WTC11 (cell line): ENCODE data around the gene FBXL7. TPM values are rescaled to one million over a fixed set of nuclear protein-coding genes. Genes with fewer than 3 reads are reported as not detected.

Source experiments
- ATAC-seq: fragments of 200-7000 bp; cut with Tn5 transposase; 2 replicates; pipeline ENCODE4 v1.10.0; 2021; ENCODE audit warnings: mild to moderate bottlenecking, moderate library complexity
- CTCF ChIA-PET: fragments of 300-600 bp; sonication (Branson Sonifier 250); formaldehyde crosslinking; loops from one replicate; lab custom pipeline; 2021; ENCODE audit warnings: antibody characterized with exemption; lab: Charles Lee
- POLR2A ChIA-PET: fragments of 350-600 bp; sonication (Branson Sonifier 250); formaldehyde crosslinking; loops from one replicate; lab custom pipeline; 2021; ENCODE audit warnings: antibody characterized with exemption; lab: Charles Lee
- DNase-seq: peaks from one replicate; pipeline ENCODE4 v3.0.0; 2021; ENCODE audit warnings: low spot score
- H3K27ac Mint-ChIP-seq: 2 replicates; pipeline ENCODE4 v1.8.0; 2021; ENCODE audit warnings: mixed read lengths
- H3K27me3 Mint-ChIP-seq: 2 replicates; pipeline ENCODE4 v1.8.0; 2021; ENCODE audit warnings: low read depth, mild to moderate bottlenecking, moderate library complexity, mixed read lengths
- H3K36me3 Mint-ChIP-seq: 2 replicates; pipeline ENCODE4 v1.8.0; 2021; ENCODE audit warnings: mixed read lengths
- H3K4me1 Mint-ChIP-seq: 2 replicates; pipeline ENCODE4 v1.8.0; 2022; ENCODE audit warnings: mixed read lengths
- H3K4me3 Mint-ChIP-seq: 2 replicates; pipeline ENCODE4 v1.8.0; 2021; ENCODE audit warnings: mild to moderate bottlenecking, moderate library complexity, mixed read lengths
- H3K9me3 Mint-ChIP-seq: 2 replicates; pipeline ENCODE4 v1.8.0; 2021; ENCODE audit warnings: mixed read lengths
- AFF4 ChIP-seq: sonication (generic); formaldehyde crosslinking; IDR thresholded peaks from 2 replicates; pipeline ENCODE4 v1.8.1; 2023; ENCODE audit warnings: mild to moderate bottlenecking, missing genetic modification reagents, borderline replicate concordance
- CDX4 ChIP-seq: fragments of 250-450 bp; sonication (Bioruptor Pico); IDR thresholded peaks from 2 replicates; pipeline ENCODE4 v1.9.0; 2021; ENCODE audit warnings: moderate library complexity, mild to moderate bottlenecking, inconsistent platforms, borderline replicate concordance
- ELF4 ChIP-seq: sonication (generic); formaldehyde crosslinking; IDR thresholded peaks from 2 replicates; pipeline ENCODE4 v1.8.1; 2022; ENCODE audit warnings: low read depth, mild to moderate bottlenecking, moderate library complexity, missing genetic modification reagents
- ESRRA ChIP-seq: sonication (generic); formaldehyde crosslinking; IDR thresholded peaks from 2 replicates; pipeline ENCODE4 v1.8.1; 2022; ENCODE audit warnings: mild to moderate bottlenecking, missing genetic modification reagents, borderline replicate concordance
- GRHL2 ChIP-seq: fragments of 250-450 bp; sonication (Bioruptor Pico); IDR thresholded peaks from 2 replicates; pipeline ENCODE4 v1.8.0; 2022; ENCODE audit warnings: mild to moderate bottlenecking, moderate library complexity; ENCODE audit not compliant: insufficient replicate concordance, severe bottlenecking
- HMGXB4 ChIP-seq: sonication (generic); formaldehyde crosslinking; IDR thresholded peaks from 2 replicates; pipeline ENCODE4 v1.8.1; 2023; ENCODE audit warnings: mild to moderate bottlenecking, moderate library complexity, missing genetic modification reagents
- MYBL2 ChIP-seq: sonication (generic); formaldehyde crosslinking; IDR thresholded peaks from 2 replicates; pipeline ENCODE4 v1.8.1; 2023; ENCODE audit warnings: mild to moderate bottlenecking, moderate library complexity, missing genetic modification reagents
- NR3C1 ChIP-seq: sonication (generic); formaldehyde crosslinking; conservative IDR thresholded peaks from 2 replicates; pipeline ENCODE4 v1.8.1; 2023; ENCODE audit warnings: low read depth, mild to moderate bottlenecking, missing genetic modification reagents
- PREB ChIP-seq: sonication (generic); formaldehyde crosslinking; IDR thresholded peaks from 2 replicates; pipeline ENCODE4 v1.8.1; 2022; ENCODE audit warnings: mild to moderate bottlenecking, missing genetic modification reagents, moderate library complexity, borderline replicate concordance
- RELA ChIP-seq: sonication (generic); formaldehyde crosslinking; IDR thresholded peaks from 2 replicates; pipeline ENCODE4 v1.8.1; 2022; ENCODE audit warnings: missing genetic modification reagents, mild to moderate bottlenecking, borderline replicate concordance
- USF2 ChIP-seq: sonication (generic); formaldehyde crosslinking; IDR thresholded peaks from 2 replicates; pipeline ENCODE4 v1.8.1; 2023; ENCODE audit warnings: mild to moderate bottlenecking, missing genetic modification reagents, moderate library complexity
- ZBTB43 ChIP-seq: sonication (generic); formaldehyde crosslinking; IDR thresholded peaks from 2 replicates; pipeline ENCODE4 v1.8.1; 2023; ENCODE audit warnings: mild to moderate bottlenecking, missing genetic modification reagents
- ZNF138 ChIP-seq: sonication (generic); formaldehyde crosslinking; conservative IDR thresholded peaks from 2 replicates; pipeline ENCODE4 v1.8.1; 2022; ENCODE audit warnings: mild to moderate bottlenecking, moderate library complexity, missing genetic modification reagents
- ZNF263 ChIP-seq: sonication (generic); formaldehyde crosslinking; IDR thresholded peaks from 2 replicates; pipeline ENCODE4 v1.8.1; 2022; ENCODE audit warnings: low read depth, mild to moderate bottlenecking, moderate library complexity, missing genetic modification reagents
- ZSCAN18 ChIP-seq: fragments of 250-450 bp; sonication (Bioruptor Pico); IDR thresholded peaks from 2 replicates; pipeline ENCODE4 v2.1.2; 2022; ENCODE audit warnings: mild to moderate bottlenecking, moderate library complexity
- total RNA-seq: library from RNA; stranded (reverse); gene quantifications from 3 replicates; pipeline ENCODE4 v1.2.3, GENCODE V29; 2021

FBXL7 gene
- total RNA-seq, 1 experiment from 2014 or later = 13.8 TPM

- no peak overlapping the region for H3K4me3 Mint-ChIP-seq
- H3K9me3 Mint-ChIP-seq = no peaks in the 10 kb centered on the region
- H3K27me3 Mint-ChIP-seq = no peaks in the 10 kb centered on the region
- H3K27ac Mint-ChIP-seq = no peak overlapping the region
- DNase-seq = no peak
- CTCF ChIA-PET = no interaction called here
- H3K4me1 Mint-ChIP-seq = peaks cover 50% of the 10 kb centered on the region
- no peak for ATAC-seq
- POLR2A ChIA-PET = no interaction called here
- TF ChIP-seq ELF4 (CRISPR knock-in tag) (no peak), CDX4 (CRISPR knock-in tag) (no peak), NR3C1 (no peak), RELA (CRISPR knock-in tag) (no peak), HMGXB4 (CRISPR knock-in tag) (no peak), PREB (no peak), AFF4 (CRISPR knock-in tag) (no peak), GRHL2 (CRISPR knock-in tag) (no peak), ZSCAN18 (CRISPR knock-in tag) (no peak), ESRRA (no peak), USF2 (CRISPR knock-in tag) (no peak), MYBL2 (CRISPR knock-in tag) (no peak), ZNF263 (CRISPR knock-in tag) (no peak), ZNF138 (CRISPR knock-in tag) (no peak), ZBTB43 (CRISPR knock-in tag) (no peak)
- no peaks in the 10 kb centered on the region for H3K36me3 Mint-ChIP-seq
Measured at GRCh38 chr5:15679161-15679560, 179.2 kb downstream of the FBXL7 start.
